HFF-Myc (cell line): ENCODE measurements around the gene ZNF473.
"Not testable (repeated sequence)": the region's sequence is repeated elsewhere in the genome, so short reads cannot be mapped to it uniquely, and the experiment has no call there.

Experiments
- DNase-seq: peaks from one replicate; pipeline ENCODE4 v3.0.0-alpha.2; 2011; ENCODE audit warnings: low read depth; ENCODE audit errors: extremely low read depth
- H3K4me3 ChIP-seq: replicated peaks from 2 replicates; pipeline ENCODE4 v1.5.1; 2011; ENCODE audit warnings: low read depth, mild to moderate bottlenecking, control low read depth, low read length
- CTCF ChIP-seq: IDR thresholded peaks from 2 replicates; pipeline ENCODE4 v1.5.1; 2012; ENCODE audit warnings: mild to moderate bottlenecking, low read depth, low read length, control low read depth; ENCODE audit errors: missing control alignments

ZNF473 gene

GRCh38 chr19:50059045-50059444 lies 33.2 kb downstream of the ZNF473 start:
- TF ChIP-seq CTCF: no peak
- no peak overlapping the region for H3K4me3 ChIP-seq
- no peak for DNase-seq

- DNase-seq: no peak
- no peak for TF ChIP-seq CTCF
- no peak overlapping the region for H3K4me3 ChIP-seq
Measured at GRCh38 chr19:50060107-50060506, 34.3 kb downstream of the ZNF473 start.

- no peak for TF ChIP-seq CTCF
- no peak overlapping the region for H3K4me3 ChIP-seq
- DNase-seq: no peak
Measured at GRCh38 chr19:50061650-50062049, 35.8 kb downstream of the ZNF473 start.

- no peak overlapping the region for H3K4me3 ChIP-seq
- no peak for DNase-seq
- TF ChIP-seq CTCF: no peak
Measured at GRCh38 chr19:50065938-50066337, 40.1 kb downstream of the ZNF473 start.

GRCh38 chr19:50067575-50067974 lies 41.8 kb downstream of the ZNF473 start:
- DNase-seq: no peak
- TF ChIP-seq CTCF: no peak
- H3K4me3 ChIP-seq: no peak overlapping the region

- DNase-seq, H3K4me3 ChIP-seq: not testable (repeated sequence)
Measured at GRCh38 chr19:50068382-50068781, 42.6 kb downstream of the ZNF473 start.

- DNase-seq: not testable (repeated sequence)
Measured at GRCh38 chr19:50075076-50075475, 49.3 kb downstream of the ZNF473 start.

GRCh38 chr19:50075644-50076372 lies 50.0 kb downstream of the ZNF473 start:
- not testable (repeated sequence) for DNase-seq, H3K4me3 ChIP-seq

More at GRCh38 chr19:50075076-50075475, 49.3 kb downstream of the ZNF473 start:
- H3K4me3 ChIP-seq: not testable (repeated sequence)

GRCh38 chr19:50076581-50077355 lies 51.0 kb downstream of the ZNF473 start:
- not testable (repeated sequence) for H3K4me3 ChIP-seq, DNase-seq

GRCh38 chr19:50079014-50079413 lies 53.2 kb downstream of the ZNF473 start:
- DNase-seq: not testable (repeated sequence)

GRCh38 chr19:50084440-50084839 lies 58.6 kb downstream of the ZNF473 start:
- not testable (repeated sequence) for DNase-seq, H3K4me3 ChIP-seq

More at GRCh38 chr19:50079014-50079413, 53.2 kb downstream of the ZNF473 start:
- not testable (repeated sequence) for H3K4me3 ChIP-seq

- not testable (repeated sequence) for DNase-seq, H3K4me3 ChIP-seq
Measured at GRCh38 chr19:50087153-50087552, 61.3 kb downstream of the ZNF473 start.
